HG02623 (cell line): Measurements from ENCODE around the gene DPP9.
"Not testable (repeated sequence)": the region's sequence is repeated elsewhere in the genome, so short reads cannot be mapped to it uniquely, and the experiment has no call there.

Experiments used
- ATAC-seq: cut with Tn5 transposase; IDR thresholded peaks from one replicate; pipeline ENCODE4 v1.9.1; 2021; ENCODE audit warnings: moderate library complexity; ENCODE audit not compliant: unreplicated experiment

DPP9 gene

GRCh38 chr19:4742723-4743646 is 19.3 kb upstream of the DPP9 start:
- ATAC-seq: no peak

GRCh38 chr19:4740092-4740491 is 16.4 kb upstream of the DPP9 start:
- no peak for ATAC-seq

GRCh38 chr19:4738734-4739133 is 15.1 kb upstream of the DPP9 start:
- no peak for ATAC-seq

GRCh38 chr19:4737955-4738600 is 14.4 kb upstream of the DPP9 start:
- no peak for ATAC-seq

- no peak for ATAC-seq
These were observed 10.2 kb upstream of the DPP9 start for GRCh38 chr19:4733755-4734345.

- ATAC-seq: no peak
These were observed 9.1 kb upstream of the DPP9 start for GRCh38 chr19:4732680-4733114.

- ATAC-seq: no peak
These were observed 7.1 kb upstream of the DPP9 start for GRCh38 chr19:4730740-4731171.

- ATAC-seq: no peak
These were observed 5.2 kb upstream of the DPP9 start for GRCh38 chr19:4728871-4729270.

- peak; percentile 4 for ATAC-seq
These were observed 709 bp downstream of the DPP9 start for GRCh38 chr19:4722671-4723594.

- ATAC-seq: no peak
These were observed 2.4 kb downstream of the DPP9 start for GRCh38 chr19:4721196-4721595.

- no peak for ATAC-seq
These were observed 3.5 kb downstream of the DPP9 start for GRCh38 chr19:4720037-4720700.

- ATAC-seq: no peak
These were observed 4.2 kb downstream of the DPP9 start for GRCh38 chr19:4719499-4719866.

- ATAC-seq: no peak
These were observed 5.5 kb downstream of the DPP9 start for GRCh38 chr19:4717966-4718701.

GRCh38 chr19:4717191-4717965 is 6.3 kb downstream of the DPP9 start:
- ATAC-seq: no peak

- no peak for ATAC-seq
These were observed 8.0 kb downstream of the DPP9 start for GRCh38 chr19:4715529-4716221.

- not testable (repeated sequence) for ATAC-seq
These were observed 8.5 kb downstream of the DPP9 start for GRCh38 chr19:4715178-4715528.

GRCh38 chr19:4714016-4714415 is 9.6 kb downstream of the DPP9 start:
- no peak for ATAC-seq

GRCh38 chr19:4713384-4713951 is 10.2 kb downstream of the DPP9 start:
- ATAC-seq: no peak
